Spleen (tissue), 11 donors: ENCODE measurements around the gene PDLIM5. TPM values are rescaled to one million over a fixed set of nuclear protein-coding genes. Genes with fewer than 3 reads are reported as not detected.

ENCODE experiments used
- DNase-seq: peaks from one replicate; pipeline ENCODE4 v3.0.0-alpha.2; 2020
- H3K27ac ChIP-seq, 8 donors: fragments of 200-600 bp; sonication (generic) in 7 of 8; 1 replicate in 4 of 8; 2 replicates in 4 of 8; pipeline versions ENCODE4 v1.5.0 to v1.8.0; 2016 to 2021; ENCODE audit warnings: inconsistent platforms in 4 of 8, mild to moderate bottlenecking in 4 of 8, moderate library complexity in 1 of 8
- H3K27me3 ChIP-seq, 7 donors: fragments of 200-600 bp; sonication (generic) in 6 of 7; replicated peaks in 1 of 7; 1 replicate in 4 of 7; 2 replicates in 3 of 7; pipeline versions ENCODE4 v1.5.0 to v1.8.0; 2016 to 2021; ENCODE audit warnings: inconsistent platforms in 3 of 7, mild to moderate bottlenecking in 1 of 7
- H3K36me3 ChIP-seq, 6 donors: fragments of 200-600 bp; sonication (generic) in 5 of 6; 1 replicate in 4 of 6; 2 replicates in 2 of 6; pipeline versions ENCODE4 v1.5.0 to v1.8.0; 2016 to 2021; ENCODE audit warnings: inconsistent platforms in 2 of 6
- H3K4me1 ChIP-seq, 6 donors: fragments of 200-600 bp; sonication (generic) in 5 of 6; 1 replicate in 3 of 6; 2 replicates in 3 of 6; pipeline versions ENCODE4 v1.5.0 to v1.8.0; 2016 to 2021; ENCODE audit warnings: inconsistent platforms in 3 of 6
- H3K4me3 ChIP-seq, 8 donors: fragments of 200-600 bp; sonication (generic) in 7 of 8; 1 replicate in 4 of 8; 2 replicates in 4 of 8; pipeline versions ENCODE4 v1.5.0 to v1.8.0; 2016 to 2021; ENCODE audit warnings: inconsistent platforms in 4 of 8, mild to moderate bottlenecking in 4 of 8, moderate library complexity in 2 of 8
- H3K9me3 ChIP-seq, 8 donors: fragments of 200-600 bp; sonication (generic) in 7 of 8; 1 replicate in 4 of 8; 2 replicates in 4 of 8; pipeline versions ENCODE4 v1.5.0 to v1.8.0; 2016 to 2021; ENCODE audit warnings: inconsistent platforms in 4 of 8
- POLR2A ChIP-seq, 3 donors: fragments of 450-650 bp; IDR thresholded peaks; one replicate each; pipeline ENCODE4 v1.5.1; 2017; ENCODE audit warnings: antibody characterized with exemption in 3 of 3, mild to moderate bottlenecking in 1 of 3
- POLR2AphosphoS5 ChIP-seq, 3 donors: sonication (generic); formaldehyde crosslinking; IDR thresholded peaks; one replicate each; pipeline ENCODE4 v1.5.1; 2017; ENCODE audit warnings: antibody characterized with exemption in 3 of 3
- WGBS, 5 donors: extraction: QIAGEN DNeasy Blood & Tissue Kit in 3 of 5; methylation state at CpG; one replicate each; pipeline versions ENCODE4 v1.1.5 to v1.1.7; 2013 to 2018; 5-methylcytosine and 5-hydroxymethylcytosine counted together
- intact Hi-C: fragments of 100-400 bp; cut with DNase I; formaldehyde crosslinking; loops from one replicate; pipeline ENCODE4 v1.15.0; 2023; ENCODE audit warnings: low total_unique reads
- polyA plus RNA-seq, 3 donors: library from polyadenylated mRNA; stranded (reverse); fragments of 200-250 nt; gene quantifications; one replicate each; pipeline ENCODE4 v1.2.1, GENCODE V29; 2013
- total RNA-seq, 7 donors: library from RNA; depleted of rRNA in 3 of 7; stranded (reverse); fragments of >200 nt in 3 of 7; fragmentation: NEBNext Ultra II Directional in 4 of 7; extraction: Animal tissue kit (Norgen Biotek cat#: 25700) in 4 of 7; gene quantifications; one replicate each; pipeline versions ENCODE4 v1.1.0 to v1.2.1, GENCODE V29; 2016 to 2021
- TF ChIP-seq, protein P1 (sequence below), 11 experiments: fragments of 200-600 bp in 7 of 11; fragments of 450-650 bp in 4 of 11; sonication (generic) in 4 of 11; IDR thresholded peaks in 8 of 11; conservative IDR thresholded peaks in 3 of 11; 1 replicate in 7 of 11; 2 replicates in 4 of 11; pipeline versions ENCODE4 v1.4.0 to v1.8.0; 2016 to 2021; ENCODE audit warnings: antibody characterized with exemption in 11 of 11, inconsistent platforms in 4 of 11, mild to moderate bottlenecking in 1 of 11
- donor health status: healthy with polysubstance abuse.
- donor health status: DM: no; HTN: no; CAD: no; lungs with moderate emphysema.
- donor health status: DM: no; HTN: no; CAD: no.
- donor health status: Bipolar disorder and iron deficiency.
- donor health status: healthy.
- donor health status: DM: no; HTN: no; CAD: no.
- donor health status: DM: yes; HTN: yes; CAD: no.

Gene PDLIM5
- total and polyA plus RNA-seq, 10 donors, result 9.4 to 182 (median 74.9) TPM

DNA sequence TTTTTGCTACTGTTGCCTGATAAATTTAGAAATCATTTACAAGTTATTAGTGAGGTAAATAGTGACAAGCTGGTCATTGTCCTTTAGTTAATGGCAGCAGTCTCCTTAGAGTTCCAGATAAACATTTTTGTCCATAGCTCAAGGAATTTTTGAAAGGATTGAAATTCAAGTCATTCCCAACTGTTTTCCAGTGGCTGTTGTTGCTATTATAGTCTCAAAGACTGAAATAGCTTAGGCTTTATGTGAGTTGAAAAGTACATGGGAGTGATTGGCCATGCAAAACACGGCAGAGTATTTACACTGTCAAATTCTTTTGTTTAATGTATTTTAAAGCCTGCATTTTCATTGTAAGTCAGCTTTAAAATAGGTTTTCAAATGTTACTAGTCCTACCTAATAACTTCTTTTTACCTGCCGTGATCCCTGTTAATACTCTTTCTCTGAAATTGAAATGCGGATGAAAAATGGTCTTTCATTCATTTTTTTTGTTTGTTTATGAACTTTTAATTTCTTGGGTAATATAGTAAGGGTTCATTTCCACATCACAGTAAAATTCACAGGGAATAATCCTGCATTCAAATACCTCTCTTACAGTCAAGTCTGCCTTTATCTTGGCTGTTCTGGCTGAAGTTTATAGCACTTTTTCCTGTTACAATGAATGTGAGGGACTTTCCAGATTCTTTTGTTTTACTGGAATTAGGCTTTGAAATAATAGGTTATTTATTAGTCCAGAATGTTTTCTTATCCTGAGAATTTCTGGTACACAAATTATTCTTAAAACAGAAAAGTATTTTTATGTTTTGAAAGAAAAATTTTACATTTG is 85.1 kb downstream of the PDLIM5 start:
- Histone ChIP-seq H3K36me3 (no peaks in the 10 kb centered on the region), H3K9me3 (no peaks in the 10 kb centered on the region), H3K4me1 (peaks cover 11 to 57% (median 36%) of the 10 kb centered on the region in 6 donors), H3K27ac (no peak overlapping the region), H3K27me3 (no peaks in the 10 kb centered on the region), H3K4me3 (no peak overlapping the region)
- intact Hi-C loops, result no loop called here
- no peak for DNase-seq
- WGBS, 5 donors, result 81 to 91% (median 90%) methylated on average over 3 of the region's 3 CpGs
- TF ChIP-seq POLR2AphosphoS5 (IDR thresholded peaks at IDR 0.05), result no peak
- TF ChIP-seq, protein P1, sequence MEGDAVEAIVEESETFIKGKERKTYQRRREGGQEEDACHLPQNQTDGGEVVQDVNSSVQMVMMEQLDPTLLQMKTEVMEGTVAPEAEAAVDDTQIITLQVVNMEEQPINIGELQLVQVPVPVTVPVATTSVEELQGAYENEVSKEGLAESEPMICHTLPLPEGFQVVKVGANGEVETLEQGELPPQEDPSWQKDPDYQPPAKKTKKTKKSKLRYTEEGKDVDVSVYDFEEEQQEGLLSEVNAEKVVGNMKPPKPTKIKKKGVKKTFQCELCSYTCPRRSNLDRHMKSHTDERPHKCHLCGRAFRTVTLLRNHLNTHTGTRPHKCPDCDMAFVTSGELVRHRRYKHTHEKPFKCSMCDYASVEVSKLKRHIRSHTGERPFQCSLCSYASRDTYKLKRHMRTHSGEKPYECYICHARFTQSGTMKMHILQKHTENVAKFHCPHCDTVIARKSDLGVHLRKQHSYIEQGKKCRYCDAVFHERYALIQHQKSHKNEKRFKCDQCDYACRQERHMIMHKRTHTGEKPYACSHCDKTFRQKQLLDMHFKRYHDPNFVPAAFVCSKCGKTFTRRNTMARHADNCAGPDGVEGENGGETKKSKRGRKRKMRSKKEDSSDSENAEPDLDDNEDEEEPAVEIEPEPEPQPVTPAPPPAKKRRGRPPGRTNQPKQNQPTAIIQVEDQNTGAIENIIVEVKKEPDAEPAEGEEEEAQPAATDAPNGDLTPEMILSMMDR (IDR thresholded peaks at IDR 0.05 in 8 of 11, conservative IDR thresholded peaks at IDR 0.05 in 3 of 11), result no peak
- TF ChIP-seq POLR2A (IDR thresholded peaks at IDR 0.05), result no peak

DNA sequence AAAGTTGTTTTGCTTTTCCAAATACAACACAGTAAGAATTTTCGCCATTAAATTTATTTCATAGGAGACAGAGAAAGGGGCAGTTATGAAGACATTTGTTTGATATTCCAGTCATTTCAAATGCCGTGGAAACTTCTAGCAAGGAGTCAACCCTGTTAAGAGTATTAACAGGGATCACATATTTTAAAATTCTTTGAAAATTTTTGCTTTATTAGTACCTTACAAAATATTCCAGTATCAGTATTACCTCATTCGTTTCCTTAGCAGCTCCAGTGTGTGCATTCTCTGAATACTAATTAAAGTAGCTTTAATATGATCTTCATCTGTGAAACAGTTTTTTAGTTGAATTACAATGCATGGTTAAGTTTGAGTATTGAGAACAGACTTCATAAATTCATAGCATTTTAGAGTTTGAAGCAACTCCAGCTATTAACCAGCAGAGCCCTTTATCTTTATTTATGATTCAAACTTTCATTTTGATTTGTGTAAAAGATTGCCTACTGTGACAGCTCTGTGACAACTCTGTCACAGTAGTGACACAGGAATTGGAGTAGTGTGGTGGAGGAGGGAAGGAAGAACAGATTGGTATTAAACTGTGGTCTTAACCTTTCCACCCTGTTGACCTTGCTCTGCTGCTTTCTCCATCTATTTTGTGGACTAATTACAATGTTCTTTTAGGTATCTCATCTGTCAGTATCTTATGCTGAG is 86.3 kb downstream of the PDLIM5 start:
- Histone ChIP-seq H3K36me3 (no peaks in the 10 kb centered on the region), H3K4me3 (no peak overlapping the region), H3K9me3 (no peaks in the 10 kb centered on the region), H3K27ac (no peak overlapping the region), H3K4me1 (peaks cover 11 to 57% (median 36%) of the 10 kb centered on the region in 6 donors), H3K27me3 (no peaks in the 10 kb centered on the region)
- intact Hi-C loops, result no loop called here
- 83 to 88% (median 87%) methylated on average over 3 of the region's 3 CpGs for whole genome bisulfite sequencing, 5 donors
- TF ChIP-seq POLR2AphosphoS5 (IDR thresholded peaks at IDR 0.05), result no peak
- TF ChIP-seq, protein P1 (IDR thresholded peaks at IDR 0.05 in 8 of 11, conservative IDR thresholded peaks at IDR 0.05 in 3 of 11), result no peak
- no peak for TF ChIP-seq POLR2A (IDR thresholded peaks at IDR 0.05)
- DNase-seq, result no peak

DNA sequence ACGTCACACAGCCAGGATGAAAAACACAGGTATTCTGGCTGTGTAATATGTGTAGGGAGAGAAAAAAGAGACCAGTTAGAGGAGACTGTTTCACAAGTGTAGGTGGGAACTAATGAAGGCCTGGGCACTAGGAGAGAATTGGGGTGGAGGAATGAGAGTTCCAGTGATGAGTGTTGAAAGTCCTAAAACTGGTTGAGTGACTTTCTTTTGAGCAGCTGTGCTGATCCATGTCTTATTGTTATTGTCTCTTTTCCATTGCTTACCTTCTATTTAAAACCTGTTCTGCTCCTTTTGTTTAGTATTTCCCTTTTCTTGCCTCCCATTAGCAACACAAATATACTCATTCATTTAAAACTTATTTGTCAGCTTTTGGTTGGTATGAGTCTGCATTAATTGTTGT is 88.7 kb downstream of the PDLIM5 start:
- H3K4me1 ChIP-seq, result peaks cover 4 to 34% (median 20%) of the 10 kb centered on the region in 6 donors
- WGBS, 5 donors, result 89 to 96% (median 91%) methylated on average over 1 of the region's 1 CpG
- no peaks in the 10 kb centered on the region for H3K27me3 ChIP-seq
- intact Hi-C loops, result no loop called here
- TF ChIP-seq, protein P1 (IDR thresholded peaks at IDR 0.05 in 8 of 11, conservative IDR thresholded peaks at IDR 0.05 in 3 of 11), result no peak
- no peak for TF ChIP-seq POLR2A (IDR thresholded peaks at IDR 0.05)
- no peak for TF ChIP-seq POLR2AphosphoS5 (IDR thresholded peaks at IDR 0.05)
- no peak for DNase-seq
- H3K27ac ChIP-seq, result no peak overlapping the region
- no peaks in the 10 kb centered on the region for H3K9me3 ChIP-seq
- no peak overlapping the region for H3K4me3 ChIP-seq
- peaks cover 0 to 4% (median 0%) of the 10 kb centered on the region in 6 donors for H3K36me3 ChIP-seq

DNA sequence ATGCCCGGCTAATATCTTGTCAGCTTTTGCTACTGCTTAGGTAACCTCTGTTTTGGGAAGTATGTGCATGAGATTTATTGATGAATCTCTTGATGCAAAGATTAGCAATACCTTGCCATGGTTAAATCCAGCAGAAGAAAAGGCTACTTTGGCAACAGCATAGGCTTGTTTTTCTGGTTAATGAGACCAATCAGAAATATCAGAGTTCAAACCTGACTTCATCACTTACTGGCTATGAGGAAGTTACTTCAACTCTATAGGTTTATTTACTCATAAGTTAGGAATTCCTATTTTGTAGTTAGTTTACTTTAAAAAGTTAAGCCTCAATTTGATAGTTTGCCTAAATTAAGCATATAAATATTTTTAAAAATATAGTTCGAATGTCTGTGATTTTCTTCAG is 93.1 kb downstream of the PDLIM5 start:
- Histone ChIP-seq H3K36me3 (peaks cover 0 to 4% (median 0%) of the 10 kb centered on the region in 6 donors), H3K4me1 (peaks cover 0 to 8% (median 0%) of the 10 kb centered on the region in 6 donors), H3K27ac (no peak overlapping the region), H3K4me3 (no peak overlapping the region), H3K27me3 (no peaks in the 10 kb centered on the region), H3K9me3 (no peaks in the 10 kb centered on the region)
- DNase-seq, result no peak
- no peak for TF ChIP-seq POLR2A (IDR thresholded peaks at IDR 0.05)
- TF ChIP-seq POLR2AphosphoS5 (IDR thresholded peaks at IDR 0.05), result no peak
- TF ChIP-seq, protein P1 (IDR thresholded peaks at IDR 0.05 in 8 of 11, conservative IDR thresholded peaks at IDR 0.05 in 3 of 11), result no peak
- 88 to 99% (median 93%) methylated on average over 2 of the region's 2 CpGs for WGBS, 5 donors
- intact Hi-C loops, result no loop called here
